GM21360 (cell line): ENCODE measurements around the gene MAGI1.

ENCODE experiments used
- ATAC-seq: cut with Tn5 transposase; IDR thresholded peaks from one replicate; pipeline ENCODE4 v1.9.1; 2021; ENCODE audit warnings: mild to moderate bottlenecking, moderate library complexity; ENCODE audit not compliant: unreplicated experiment

The MAGI1 gene

GRCh38 chr3:65950340-65951326, 88.1 kb downstream of the MAGI1 start:
- ATAC-seq: no peak

- no peak for ATAC-seq
These were observed 89.7 kb downstream of the MAGI1 start for GRCh38 chr3:65948841-65949573.

- no peak for ATAC-seq
These were observed 92.3 kb downstream of the MAGI1 start for GRCh38 chr3:65946438-65946837.

- ATAC-seq: no peak
These were observed 92.8 kb downstream of the MAGI1 start for GRCh38 chr3:65945953-65946352.

- ATAC-seq: no peak
These were observed 93.2 kb downstream of the MAGI1 start for GRCh38 chr3:65945480-65945879.

GRCh38 chr3:65944252-65944651, 94.5 kb downstream of the MAGI1 start:
- ATAC-seq: no peak

GRCh38 chr3:65939801-65940246, 98.9 kb downstream of the MAGI1 start:
- ATAC-seq: no peak

- ATAC-seq: no peak
These were observed 99.5 kb downstream of the MAGI1 start for GRCh38 chr3:65939184-65939583.

GRCh38 chr3:65938676-65939075, 100.0 kb downstream of the MAGI1 start:
- ATAC-seq: no peak

GRCh38 chr3:65938147-65938546, 100.6 kb downstream of the MAGI1 start:
- no peak for ATAC-seq

- no peak for ATAC-seq
These were observed 101.6 kb downstream of the MAGI1 start for GRCh38 chr3:65936908-65937638.

- no peak for ATAC-seq
These were observed 103.0 kb downstream of the MAGI1 start for GRCh38 chr3:65935724-65936123.

- ATAC-seq: no peak
These were observed 108.1 kb downstream of the MAGI1 start for GRCh38 chr3:65930648-65931047.

GRCh38 chr3:65928110-65928509, 110.6 kb downstream of the MAGI1 start:
- ATAC-seq: no peak

- ATAC-seq: no peak
These were observed 111.1 kb downstream of the MAGI1 start for GRCh38 chr3:65927576-65927975.

- ATAC-seq: no peak
These were observed 113.3 kb downstream of the MAGI1 start for GRCh38 chr3:65925254-65925954.

- ATAC-seq: no peak
These were observed 114.0 kb downstream of the MAGI1 start for GRCh38 chr3:65924762-65925161.

- no peak for ATAC-seq
These were observed 116.3 kb downstream of the MAGI1 start for GRCh38 chr3:65922441-65922840.

- no peak for ATAC-seq
These were observed 118.9 kb downstream of the MAGI1 start for GRCh38 chr3:65919826-65920225.

- no peak for ATAC-seq
These were observed 123.2 kb downstream of the MAGI1 start for GRCh38 chr3:65915477-65915876.
